HepG2 (cell line): ENCODE data around the gene VAC14. TPM values are rescaled to one million over a fixed set of nuclear protein-coding genes. Genes with fewer than 3 reads are reported as not detected.

Experiments used
- ATAC-seq: fragments of 200-7000 bp; cut with Tn5 transposase; 3 replicates; pipeline ENCODE4 v1.9.1; 2020; ENCODE audit warnings: mild to moderate bottlenecking, moderate library complexity
- BruUV-seq: library from RNA; stranded (reverse); fragments of 400-500 nt; replicated peaks from 2 replicates; lab custom pipeline; 2021; lab: Mats Ljungman, UMichigan
- CTCF ChIA-PET: fragments of 300-600 bp; formaldehyde crosslinking; extraction: SDS; loops from one replicate; lab custom pipeline; 2021; ENCODE audit warnings: low total read pairs, inconsistent platforms, low intra/inter-chr PET ratio; lab: Yijun Ruan, JAX
- POLR2A ChIA-PET: fragments of 350-600 bp; sonication (Branson Sonifier 250); formaldehyde crosslinking; loops from one replicate; lab custom pipeline; 2020; ENCODE audit warnings: antibody characterized with exemption, inconsistent platforms; lab: Yijun Ruan, JAX
- DNase-seq: peaks from one replicate; pipeline ENCODE4 v3.0.0-alpha.2; 2015; ENCODE audit warnings: low spot score
- FAIRE-seq: peaks from 3 replicates; lab custom pipeline; 2011; peaks lifted over from hg19 to GRCh38; lab: Jason Lieb, UNC
- H2AFZ ChIP-seq: one replicate; pipeline ENCODE4 v1.6.1; 2011; ENCODE audit warnings: low read length, inconsistent platforms
- H3K27ac ChIP-seq: fragments of 300-600 bp; 3 replicates; pipeline ENCODE4 v1.8.0; 2011; ENCODE audit warnings: mixed run types, mild to moderate bottlenecking, mixed read lengths, low read length, inconsistent platforms; ENCODE audit not compliant: insufficient read depth; ENCODE audit errors: extremely low read length
- H3K27me3 ChIP-seq, 2 experiments: fragments of 200-600 bp in 1 of 2; 2 replicates in 1 of 2; 3 replicates in 1 of 2; pipeline versions ENCODE4 v1.6.0 to v1.8.0; 2011; ENCODE audit warnings: low read length in 2 of 2, mild to moderate bottlenecking in 2 of 2, moderate library complexity in 2 of 2, inconsistent platforms in 1 of 2; ENCODE audit not compliant: insufficient read depth in 2 of 2, control insufficient read depth in 1 of 2
- H3K36me3 ChIP-seq, 2 experiments: fragments of 200-600 bp in 1 of 2; replicated peaks in 1 of 2; 2 replicates in 1 of 2; 3 replicates in 1 of 2; pipeline versions ENCODE4 v1.5.1 to v1.8.0; 2011; ENCODE audit warnings: low read length in 2 of 2, inconsistent platforms in 1 of 2; ENCODE audit not compliant: insufficient read depth in 2 of 2, control insufficient read depth in 1 of 2
- H3K4me1 ChIP-seq: 2 replicates; pipeline ENCODE4 v1.5.1; 2012; ENCODE audit warnings: low read length, inconsistent platforms; ENCODE audit not compliant: insufficient read depth
- H3K4me2 ChIP-seq: 2 replicates; pipeline ENCODE4 v1.6.0; 2011; ENCODE audit warnings: low read depth, low read length, inconsistent platforms
- H3K4me3 ChIP-seq, 3 experiments: fragments of 200-600 bp in 1 of 3; sonication (generic), shearing (Covaris generic) in 1 of 3; replicated peaks in 1 of 3; 2 replicates each; pipeline ENCODE4 v1.5.1; 2011 to 2016; ENCODE audit warnings: low read length in 3 of 3, inconsistent platforms in 2 of 3, low read depth in 2 of 3, mild to moderate bottlenecking in 2 of 3, control low read depth in 1 of 3, mixed read lengths in 1 of 3; ENCODE audit not compliant: insufficient read depth in 1 of 3
- H3K79me2 ChIP-seq: one replicate; pipeline ENCODE4 v1.6.1; 2011; ENCODE audit warnings: low read length, inconsistent platforms; ENCODE audit not compliant: insufficient read depth
- H3K9ac ChIP-seq: 2 replicates; pipeline ENCODE4 v1.6.0; 2011; ENCODE audit warnings: mild to moderate bottlenecking, low read depth, low read length, inconsistent platforms; ENCODE audit not compliant: insufficient read depth
- H3K9me3 ChIP-seq: 2 replicates; pipeline ENCODE4 v1.5.1; 2012; ENCODE audit warnings: mild to moderate bottlenecking, low read length
- H4K20me1 ChIP-seq: 2 replicates; pipeline ENCODE4 v1.6.0; 2011; ENCODE audit warnings: inconsistent platforms, mild to moderate bottlenecking, low read length, moderate library complexity; ENCODE audit not compliant: insufficient read depth
- TAF15 ChIP-seq: fragments of 200-400 bp; formaldehyde crosslinking; IDR thresholded peaks from one replicate; pipeline ENCODE4 v1.6.1; 2018; ENCODE audit warnings: mild to moderate bottlenecking, low read depth, low read length; ENCODE audit not compliant: poor library complexity, severe bottlenecking
- ZNF274 ChIP-seq: sonication (generic); formaldehyde crosslinking; IDR thresholded peaks from 2 replicates; pipeline ENCODE4 v1.5.1; 2020; ENCODE audit warnings: mild to moderate bottlenecking, missing genetic modification reagents
- ZNF343 ChIP-seq: sonication (generic); formaldehyde crosslinking; IDR thresholded peaks from 2 replicates; pipeline ENCODE4 v1.4.0; 2020; ENCODE audit warnings: mild to moderate bottlenecking, missing genetic modification reagents
- ZNF567 ChIP-seq: sonication (generic); formaldehyde crosslinking; IDR thresholded peaks from 2 replicates; pipeline ENCODE4 v1.8.1; 2023; ENCODE audit warnings: mild to moderate bottlenecking, missing genetic modification reagents, borderline replicate concordance
- ZNF670 ChIP-seq: sonication (generic); formaldehyde crosslinking; IDR thresholded peaks from 2 replicates; pipeline ENCODE4 v1.8.0; 2022; ENCODE audit warnings: mild to moderate bottlenecking, missing genetic modification reagents, borderline replicate concordance
- WGBS: methylation state at CpG from one replicate; pipeline ENCODE4 v1.1.6; 2017; ENCODE audit warnings: low lambda C conversion rate; 5-methylcytosine and 5-hydroxymethylcytosine counted together
- in situ Hi-C: cut with HindIII; loops from 2 replicates; pipeline ENCODE4 v1.10.0; 2017; ENCODE audit warnings: low pct_unique_long_range_greater_than_20kb; ENCODE audit not compliant: extremely low pct_ligation_motif_present
- intact Hi-C: fragments of 100-400 bp; cut with micrococcal nuclease; formaldehyde crosslinking; loops from one replicate; pipeline ENCODE4 v1.10.0; 2022; ENCODE audit not compliant: unreplicated experiment
- polyA plus RNA-seq, 8 experiments: library from polyadenylated mRNA; depleted of rRNA in 3 of 8; stranded (reverse) in 7 of 8; unstranded in 1 of 8; fragments of >200 nt; fragmentation: Illumina TruSeq in 4 of 8; extraction: Trizol in 4 of 8; gene quantifications; 2 replicates each; pipeline versions ENCODE4 v1.2.1 to v1.2.3, GENCODE V29; 2011 to 2016; ENCODE audit warnings: low read depth in 4 of 8, missing spikeins in 1 of 8, mixed read lengths in 1 of 8; ENCODE audit not compliant: insufficient read depth in 1 of 8
- total RNA-seq, 5 experiments: library from RNA; depleted of rRNA; stranded (reverse); fragments of >200 nt; fragmentation: Illumina TruSeq; extraction: Trizol; gene quantifications; 2 replicates each; pipeline ENCODE4 v1.2.3, GENCODE V29; 2016; ENCODE audit warnings: low read depth in 1 of 5
- TF ChIP-seq, protein P1 (sequence below): sonication (generic); formaldehyde crosslinking; IDR thresholded peaks from 2 replicates; pipeline ENCODE4 v1.4.0; 2020; ENCODE audit warnings: missing genetic modification reagents
- TF ChIP-seq, protein P2 (sequence below): sonication (generic); IDR thresholded peaks from 2 replicates; pipeline ENCODE4 v1.6.1; 2016; ENCODE audit warnings: low read depth, borderline replicate concordance

Gene VAC14
- total and polyA plus RNA-seq, 2 of the 13 experiments (the other 11 are each of a cell fraction or from before 2014, with no cell fraction given) = 23.5 to 24.6 TPM

DNA sequence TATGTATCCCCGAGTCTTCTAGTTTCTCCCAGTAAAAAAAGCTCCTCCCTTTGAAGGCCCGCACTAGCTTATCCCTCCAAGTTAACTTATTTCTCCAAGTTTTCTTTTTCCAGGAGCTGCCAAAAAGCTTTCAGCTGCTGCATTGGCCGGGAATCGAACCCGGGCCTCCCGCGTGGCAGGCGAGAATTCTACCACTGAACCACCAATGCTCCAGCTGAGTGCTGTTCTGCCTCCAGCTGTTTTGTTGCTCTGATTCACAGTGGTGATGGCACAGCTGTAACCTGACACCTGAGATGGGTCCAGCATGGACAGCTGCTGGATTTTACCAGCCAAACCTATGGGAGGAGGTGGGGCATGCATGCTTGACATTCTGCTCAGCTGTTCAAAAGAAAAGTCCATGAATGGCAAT, 22.1 kb downstream of the VAC14 start (continued):
- TF ChIP-seq, protein P1, sequence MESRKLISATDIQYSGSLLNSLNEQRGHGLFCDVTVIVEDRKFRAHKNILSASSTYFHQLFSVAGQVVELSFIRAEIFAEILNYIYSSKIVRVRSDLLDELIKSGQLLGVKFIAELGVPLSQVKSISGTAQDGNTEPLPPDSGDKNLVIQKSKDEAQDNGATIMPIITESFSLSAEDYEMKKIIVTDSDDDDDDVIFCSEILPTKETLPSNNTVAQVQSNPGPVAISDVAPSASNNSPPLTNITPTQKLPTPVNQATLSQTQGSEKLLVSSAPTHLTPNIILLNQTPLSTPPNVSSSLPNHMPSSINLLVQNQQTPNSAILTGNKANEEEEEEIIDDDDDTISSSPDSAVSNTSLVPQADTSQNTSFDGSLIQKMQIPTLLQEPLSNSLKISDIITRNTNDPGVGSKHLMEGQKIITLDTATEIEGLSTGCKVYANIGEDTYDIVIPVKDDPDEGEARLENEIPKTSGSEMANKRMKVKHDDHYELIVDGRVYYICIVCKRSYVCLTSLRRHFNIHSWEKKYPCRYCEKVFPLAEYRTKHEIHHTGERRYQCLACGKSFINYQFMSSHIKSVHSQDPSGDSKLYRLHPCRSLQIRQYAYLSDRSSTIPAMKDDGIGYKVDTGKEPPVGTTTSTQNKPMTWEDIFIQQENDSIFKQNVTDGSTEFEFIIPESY (CRISPR knock-in tag) = peak; percentile 80; the same call in 1 of the 2 replicates
- no peak for TF ChIP-seq TAF15
- TF ChIP-seq ZNF343 (CRISPR knock-in tag) = no peak
- no peak for TF ChIP-seq ZNF274 (CRISPR knock-in tag)
- TF ChIP-seq, all 625 proteins: peak for 95

DNA sequence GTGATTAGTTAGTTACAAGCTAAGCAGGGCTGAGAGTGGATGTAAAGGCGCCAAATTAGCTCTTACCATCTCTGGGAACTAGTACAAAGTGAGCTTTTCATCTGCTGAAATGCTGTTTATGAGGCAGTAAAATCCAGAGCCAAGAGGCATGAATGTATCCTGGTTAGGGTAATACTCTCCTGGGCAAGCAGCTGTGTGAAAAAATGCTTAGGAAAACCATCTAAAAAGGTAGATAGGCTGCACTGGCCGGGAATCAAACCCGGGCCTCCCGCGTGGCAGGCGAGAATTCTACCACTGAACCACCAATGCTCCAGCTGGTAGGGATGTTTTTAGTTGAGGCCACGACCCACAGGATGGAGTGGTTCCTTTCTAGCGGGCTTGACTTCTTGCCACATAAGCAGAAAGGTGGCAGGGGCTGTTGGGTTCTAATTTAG, 23.0 kb downstream of the VAC14 start:
- Histone ChIP-seq H2AFZ (no peak overlapping the region), H3K27me3 (no peaks in the 10 kb centered on the region), H3K27ac (no peak overlapping the region), H3K4me1 (peaks cover 6% of the 10 kb centered on the region; the same call in 1 of the 2 replicates), H3K79me2 (no peaks in the 10 kb centered on the region), H3K36me3 (peaks cover 38 to 70% of the 10 kb centered on the region in 2 experiments), H3K4me3 (no peak overlapping the region), H3K4me2 (no peak overlapping the region), H3K9ac (no peak overlapping the region), H4K20me1 (no peaks in the 10 kb centered on the region), H3K9me3 (no peaks in the 10 kb centered on the region)
- 95% methylated on average over 8 of the region's 8 CpGs for WGBS
- in situ Hi-C loops = no loop called here
- FAIRE-seq = no peak
- TF ChIP-seq, protein P2, sequence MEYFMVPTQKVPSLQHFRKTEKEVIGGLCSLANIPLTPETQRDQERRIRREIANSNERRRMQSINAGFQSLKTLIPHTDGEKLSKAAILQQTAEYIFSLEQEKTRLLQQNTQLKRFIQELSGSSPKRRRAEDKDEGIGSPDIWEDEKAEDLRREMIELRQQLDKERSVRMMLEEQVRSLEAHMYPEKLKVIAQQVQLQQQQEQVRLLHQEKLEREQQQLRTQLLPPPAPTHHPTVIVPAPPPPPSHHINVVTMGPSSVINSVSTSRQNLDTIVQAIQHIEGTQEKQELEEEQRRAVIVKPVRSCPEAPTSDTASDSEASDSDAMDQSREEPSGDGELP = peak; percentile 44; the same call in 1 of the 2 replicates
- TF ChIP-seq ZNF670 (CRISPR knock-in tag) (no peak), ZNF567 (no peak)
- BruUV-seq = no TSS peak
- CTCF ChIA-PET = no interaction called here
- intact Hi-C loops = no loop called here
- POLR2A ChIA-PET = no interaction called here
- no peak for DNase-seq
- ATAC-seq = no peak
